GM12875 (cell line): Measurements from ENCODE around the gene NDUFV1.

ENCODE experiments used
- H3K4me3 ChIP-seq: one replicate; pipeline ENCODE4 v1.5.1; 2011; ENCODE audit warnings: low read depth, low read length, control low read depth
- TF ChIP-seq, protein P1 (sequence below): IDR thresholded peaks from 2 replicates; pipeline ENCODE4 v1.5.1; 2011; ENCODE audit warnings: low read depth, mild to moderate bottlenecking, control low read depth, inconsistent platforms, low read length, moderate library complexity, borderline replicate concordance; ENCODE audit not compliant: insufficient read depth

The NDUFV1 gene

DNA sequence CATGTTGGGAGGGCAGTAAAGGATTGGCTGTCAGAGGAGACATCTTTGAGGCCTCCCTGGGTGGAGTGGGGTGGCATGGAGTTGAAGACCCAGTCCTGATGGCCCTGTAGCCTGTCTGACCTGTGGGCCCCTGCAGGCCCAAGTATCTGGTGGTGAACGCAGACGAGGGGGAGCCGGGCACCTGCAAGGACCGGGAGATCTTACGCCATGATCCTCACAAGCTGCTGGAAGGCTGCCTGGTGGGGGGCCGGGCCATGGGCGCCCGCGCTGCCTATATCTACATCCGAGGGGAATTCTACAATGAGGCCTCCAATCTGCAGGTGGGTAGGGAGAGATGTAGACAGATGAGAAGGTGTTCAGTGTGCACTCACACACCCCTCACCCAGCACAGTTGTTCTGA is 2.6 kb downstream of the NDUFV1 start:
- TF ChIP-seq, protein P1, sequence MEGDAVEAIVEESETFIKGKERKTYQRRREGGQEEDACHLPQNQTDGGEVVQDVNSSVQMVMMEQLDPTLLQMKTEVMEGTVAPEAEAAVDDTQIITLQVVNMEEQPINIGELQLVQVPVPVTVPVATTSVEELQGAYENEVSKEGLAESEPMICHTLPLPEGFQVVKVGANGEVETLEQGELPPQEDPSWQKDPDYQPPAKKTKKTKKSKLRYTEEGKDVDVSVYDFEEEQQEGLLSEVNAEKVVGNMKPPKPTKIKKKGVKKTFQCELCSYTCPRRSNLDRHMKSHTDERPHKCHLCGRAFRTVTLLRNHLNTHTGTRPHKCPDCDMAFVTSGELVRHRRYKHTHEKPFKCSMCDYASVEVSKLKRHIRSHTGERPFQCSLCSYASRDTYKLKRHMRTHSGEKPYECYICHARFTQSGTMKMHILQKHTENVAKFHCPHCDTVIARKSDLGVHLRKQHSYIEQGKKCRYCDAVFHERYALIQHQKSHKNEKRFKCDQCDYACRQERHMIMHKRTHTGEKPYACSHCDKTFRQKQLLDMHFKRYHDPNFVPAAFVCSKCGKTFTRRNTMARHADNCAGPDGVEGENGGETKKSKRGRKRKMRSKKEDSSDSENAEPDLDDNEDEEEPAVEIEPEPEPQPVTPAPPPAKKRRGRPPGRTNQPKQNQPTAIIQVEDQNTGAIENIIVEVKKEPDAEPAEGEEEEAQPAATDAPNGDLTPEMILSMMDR = no peak
- H3K4me3 ChIP-seq = no peak overlapping the region

DNA sequence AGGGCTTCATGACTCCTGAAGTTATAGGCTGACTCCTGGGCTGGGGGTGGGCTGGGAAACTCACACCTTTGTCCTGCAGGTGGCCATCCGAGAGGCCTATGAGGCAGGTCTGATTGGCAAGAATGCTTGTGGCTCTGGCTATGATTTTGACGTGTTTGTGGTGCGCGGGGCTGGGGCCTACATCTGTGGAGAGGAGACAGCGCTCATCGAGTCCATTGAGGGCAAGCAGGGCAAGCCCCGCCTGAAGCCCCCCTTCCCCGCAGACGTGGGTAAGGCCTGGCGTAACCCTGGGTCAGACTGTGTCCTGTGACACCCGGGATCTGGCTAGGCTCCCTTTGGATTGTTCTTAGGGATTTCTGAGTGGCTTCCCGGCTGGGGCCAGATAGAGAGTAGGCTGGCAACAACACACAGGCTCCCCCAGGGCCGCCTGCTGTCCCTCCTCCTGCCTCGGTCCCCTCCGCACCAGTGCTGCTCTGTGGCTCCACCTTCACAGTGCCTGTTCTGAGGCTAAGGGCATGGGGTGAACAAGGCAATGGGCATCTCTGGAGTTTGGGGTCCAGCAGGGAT is 3.6 kb downstream of the NDUFV1 start:
- TF ChIP-seq, protein P1 = no peak
- no peak overlapping the region for H3K4me3 ChIP-seq

DNA sequence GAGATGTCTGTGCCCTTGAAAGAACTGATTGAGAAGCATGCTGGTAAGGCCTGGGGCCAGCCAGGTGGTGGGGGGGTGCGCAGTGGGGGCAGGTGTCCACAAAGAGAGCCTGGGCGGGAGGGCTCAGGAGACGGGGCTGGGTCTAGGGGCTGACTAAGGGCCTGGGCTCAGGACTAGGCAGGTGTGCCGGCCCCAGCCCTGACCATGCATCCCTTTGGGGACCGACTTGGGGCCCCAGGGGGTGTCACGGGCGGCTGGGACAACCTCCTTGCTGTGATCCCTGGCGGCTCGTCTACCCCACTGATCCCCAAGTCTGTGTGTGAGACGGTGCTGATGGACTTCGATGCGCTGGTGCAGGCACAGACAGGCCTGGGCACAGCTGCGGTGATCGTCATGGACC is 4.4 kb downstream of the NDUFV1 start:
- no peak overlapping the region for H3K4me3 ChIP-seq
- TF ChIP-seq, protein P1 = no peak

DNA sequence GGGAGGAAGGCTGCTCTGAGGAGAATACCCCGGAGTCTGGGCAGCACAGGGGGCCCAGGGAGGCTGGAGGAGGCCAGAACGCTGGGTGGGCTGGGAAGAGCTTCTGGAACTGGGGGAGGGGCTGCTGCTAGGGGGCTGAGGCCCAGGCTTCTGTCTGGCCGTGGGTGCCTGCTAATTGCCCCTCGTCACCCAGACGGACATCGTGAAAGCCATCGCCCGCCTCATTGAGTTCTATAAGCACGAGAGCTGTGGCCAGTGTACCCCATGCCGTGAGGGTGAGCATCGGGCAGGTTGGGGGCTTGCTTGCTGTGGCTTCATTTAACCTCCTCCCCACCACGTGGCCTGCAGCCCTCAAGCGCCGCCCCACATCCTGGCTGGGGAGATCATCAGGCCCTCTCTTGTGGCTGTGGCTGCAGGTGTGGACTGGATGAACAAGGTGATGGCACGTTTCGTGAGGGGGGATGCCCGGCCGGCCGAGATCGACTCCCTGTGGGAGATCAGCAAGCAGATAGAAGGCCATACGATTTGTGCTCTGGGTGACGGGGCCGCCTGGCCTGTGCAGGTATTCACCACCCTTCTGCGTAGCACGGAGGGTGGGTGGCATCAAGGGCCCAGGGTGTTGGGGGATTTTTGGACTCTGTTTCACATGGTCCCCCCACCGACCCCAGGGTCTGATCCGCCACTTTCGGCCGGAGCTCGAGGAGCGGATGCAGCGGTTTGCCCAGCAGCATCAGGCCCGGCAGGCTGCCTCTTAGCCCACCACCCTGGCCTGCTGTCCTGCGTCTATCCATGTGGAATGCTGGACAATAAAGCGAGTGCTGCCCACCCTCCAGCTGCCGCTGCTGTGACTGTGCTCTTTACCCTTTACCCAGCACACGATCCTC is 5.2 kb downstream of the NDUFV1 start:
- TF ChIP-seq, protein P1 = no peak
- H3K4me3 ChIP-seq = no peak overlapping the region

DNA sequence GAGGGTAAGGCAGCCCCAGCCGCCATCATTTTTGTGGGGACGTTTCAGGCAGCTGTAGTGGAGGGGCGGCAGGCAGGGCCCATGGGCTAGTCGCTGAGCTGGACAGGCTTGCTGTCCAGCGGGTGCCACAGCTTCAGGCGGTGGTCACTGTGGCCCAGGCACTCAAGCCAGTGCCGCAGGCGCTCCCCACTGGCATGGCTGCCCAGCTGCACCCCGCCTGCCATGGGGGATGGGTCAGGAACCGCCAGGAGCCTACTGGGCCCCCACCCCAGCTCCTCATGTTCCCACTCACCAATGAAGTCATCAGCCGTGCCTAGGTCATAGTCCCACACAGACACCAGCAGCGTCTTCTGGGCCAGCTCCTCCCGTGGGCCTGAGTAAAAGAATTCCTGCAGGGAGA is 6.0 kb downstream of the NDUFV1 start:
- TF ChIP-seq, protein P1 = no peak
- no peak overlapping the region for H3K4me3 ChIP-seq

DNA sequence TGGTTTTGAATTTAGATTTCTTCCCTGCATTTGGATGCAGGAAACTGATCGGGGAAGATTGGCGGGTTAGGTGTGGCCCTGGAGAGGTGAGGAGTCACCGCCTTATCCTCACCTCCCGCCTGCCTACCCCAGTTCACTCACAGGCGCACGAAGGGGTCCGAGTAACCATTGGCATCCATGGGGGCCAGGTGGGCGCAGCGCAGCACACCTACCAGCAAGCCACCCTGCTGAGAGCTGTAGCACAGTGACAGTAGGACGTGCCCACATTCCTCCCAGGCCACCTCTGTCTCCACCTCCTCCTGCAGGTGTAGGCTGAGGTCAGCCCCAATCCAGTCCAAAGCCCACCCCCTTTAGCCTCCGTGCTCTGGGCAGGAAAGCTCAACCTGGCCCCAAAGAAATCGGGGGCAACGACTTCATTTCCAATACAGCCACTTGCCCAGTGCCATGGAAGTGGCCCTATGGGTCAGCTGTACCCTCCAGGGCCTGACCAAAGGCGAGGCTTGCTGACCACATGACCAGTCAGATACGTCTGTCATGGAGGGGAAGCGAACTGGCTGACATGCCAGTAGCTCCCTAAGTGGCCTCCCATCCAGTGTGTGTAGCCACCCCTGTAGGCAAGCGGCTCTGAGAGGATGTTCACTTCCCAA is 6.7 kb downstream of the NDUFV1 start:
- TF ChIP-seq, protein P1 = no peak
- no peak overlapping the region for H3K4me3 ChIP-seq
